ENCODE measurements around the gene HES2.
"Not testable (repeated sequence)": the region's sequence is repeated elsewhere in the genome, so short reads cannot be mapped to it uniquely, and the experiment has no call there.

HES2 gene

GRCh38 chr1:6444377-6444776 lies 24.7 kb upstream of the HES2 start:
- TF ChIP-seq, protein P1, sequence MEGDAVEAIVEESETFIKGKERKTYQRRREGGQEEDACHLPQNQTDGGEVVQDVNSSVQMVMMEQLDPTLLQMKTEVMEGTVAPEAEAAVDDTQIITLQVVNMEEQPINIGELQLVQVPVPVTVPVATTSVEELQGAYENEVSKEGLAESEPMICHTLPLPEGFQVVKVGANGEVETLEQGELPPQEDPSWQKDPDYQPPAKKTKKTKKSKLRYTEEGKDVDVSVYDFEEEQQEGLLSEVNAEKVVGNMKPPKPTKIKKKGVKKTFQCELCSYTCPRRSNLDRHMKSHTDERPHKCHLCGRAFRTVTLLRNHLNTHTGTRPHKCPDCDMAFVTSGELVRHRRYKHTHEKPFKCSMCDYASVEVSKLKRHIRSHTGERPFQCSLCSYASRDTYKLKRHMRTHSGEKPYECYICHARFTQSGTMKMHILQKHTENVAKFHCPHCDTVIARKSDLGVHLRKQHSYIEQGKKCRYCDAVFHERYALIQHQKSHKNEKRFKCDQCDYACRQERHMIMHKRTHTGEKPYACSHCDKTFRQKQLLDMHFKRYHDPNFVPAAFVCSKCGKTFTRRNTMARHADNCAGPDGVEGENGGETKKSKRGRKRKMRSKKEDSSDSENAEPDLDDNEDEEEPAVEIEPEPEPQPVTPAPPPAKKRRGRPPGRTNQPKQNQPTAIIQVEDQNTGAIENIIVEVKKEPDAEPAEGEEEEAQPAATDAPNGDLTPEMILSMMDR (conservative IDR thresholded peaks at IDR 0.05), result no peak
- H3K27ac ChIP-seq, result no peak overlapping the region

GRCh38 chr1:6443339-6444115 lies 23.8 kb upstream of the HES2 start:
- no peak overlapping the region for H3K27ac ChIP-seq

DNA sequence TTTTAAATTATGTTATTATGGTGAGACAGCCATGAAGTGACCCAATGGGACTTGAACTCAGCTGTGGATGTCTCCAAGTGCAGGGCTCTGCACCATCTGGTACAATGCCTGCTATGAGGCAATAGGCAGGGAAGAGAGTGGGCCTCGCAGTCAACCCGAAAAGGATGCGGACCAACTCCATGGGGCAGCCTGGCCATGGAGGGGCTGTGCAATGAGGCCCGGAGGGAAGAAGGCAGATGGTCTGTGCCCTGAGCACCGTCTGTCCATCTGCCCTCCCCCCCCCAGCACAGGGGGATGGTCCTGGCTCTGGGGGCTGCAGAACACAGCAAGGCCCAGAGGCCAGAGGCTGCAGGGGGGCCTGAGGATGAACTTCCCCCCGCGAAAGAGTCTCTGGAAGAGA lies 21.9 kb upstream of the HES2 start:
- H3K27ac ChIP-seq, result no peak overlapping the region
- TF ChIP-seq, protein P1 (conservative IDR thresholded peaks at IDR 0.05), result no peak

More at GRCh38 chr1:6443339-6444115, 23.8 kb upstream of the HES2 start:
- TF ChIP-seq, protein P1 (conservative IDR thresholded peaks at IDR 0.05), result no peak

DNA sequence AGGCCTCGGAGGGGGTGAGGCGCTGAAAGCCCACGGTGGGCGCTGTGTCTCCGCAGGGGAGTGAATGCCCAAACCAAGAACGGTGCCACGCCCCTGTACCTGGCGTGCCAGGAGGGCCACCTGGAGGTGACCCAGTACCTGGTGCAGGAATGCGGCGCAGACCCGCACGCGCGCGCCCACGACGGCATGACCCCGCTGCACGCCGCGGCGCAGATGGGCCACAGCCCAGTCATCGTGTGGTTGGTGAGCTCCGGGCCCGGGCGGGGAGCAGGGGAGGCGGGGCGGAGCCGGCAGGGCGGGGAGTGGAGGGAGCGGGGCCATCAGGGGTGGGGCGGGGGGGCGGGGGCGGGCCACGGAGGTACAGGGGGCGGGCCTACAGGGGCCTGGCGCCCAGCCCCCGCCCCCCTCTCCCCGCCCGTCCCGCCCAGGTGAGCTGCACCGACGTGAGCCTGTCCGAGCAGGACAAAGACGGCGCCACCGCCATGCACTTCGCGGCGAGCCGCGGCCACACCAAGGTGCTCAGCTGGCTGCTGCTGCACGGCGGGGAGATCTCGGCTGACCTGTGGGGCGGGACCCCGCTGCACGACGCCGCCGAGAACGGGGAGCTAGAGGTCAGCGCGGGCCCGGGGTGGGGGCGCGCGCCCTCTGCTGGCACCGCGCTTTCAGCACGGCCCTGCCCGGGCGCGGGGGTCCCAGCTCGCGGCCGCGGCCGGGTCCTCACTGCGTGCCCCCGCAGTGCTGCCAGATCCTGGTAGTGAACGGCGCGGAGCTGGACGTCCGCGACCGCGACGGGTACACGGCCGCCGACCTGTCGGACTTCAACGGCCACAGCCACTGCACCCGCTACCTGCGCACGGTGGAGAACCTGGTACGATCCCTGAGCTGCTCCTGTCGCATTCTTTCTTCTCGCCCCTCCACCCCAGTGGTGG lies 20.7 kb upstream of the HES2 start:
- H3K27ac ChIP-seq, result no peak overlapping the region
- TF ChIP-seq, protein P1 (conservative IDR thresholded peaks at IDR 0.05), result peak; percentile 24; the same call in 1 of the 2 replicates

DNA sequence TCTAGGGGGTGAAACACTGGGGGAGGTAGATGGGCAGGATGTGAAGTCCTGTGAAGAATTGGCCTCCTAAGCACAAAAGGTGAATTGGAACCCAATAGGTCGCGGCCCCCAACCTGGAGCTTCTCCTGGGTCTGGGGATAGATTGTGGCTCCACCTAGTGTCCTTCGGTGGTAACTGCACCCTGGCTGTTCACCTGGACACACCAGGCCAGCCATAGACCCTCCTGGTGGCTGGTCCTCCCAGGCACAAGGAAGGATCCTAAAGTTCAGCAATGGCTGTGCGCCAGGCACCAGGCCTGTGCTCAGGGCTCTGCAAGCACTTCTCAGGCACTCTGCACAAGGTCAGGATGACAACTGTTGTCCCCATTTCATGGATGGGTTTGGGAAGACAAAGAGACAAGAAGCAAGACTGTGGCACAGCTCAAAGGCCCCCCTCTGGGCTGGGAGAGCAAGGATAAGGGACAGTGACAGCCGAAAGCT lies 18.4 kb upstream of the HES2 start:
- H3K27ac ChIP-seq, result no peak overlapping the region
- TF ChIP-seq, protein P1 (conservative IDR thresholded peaks at IDR 0.05), result peak; percentile 97

DNA sequence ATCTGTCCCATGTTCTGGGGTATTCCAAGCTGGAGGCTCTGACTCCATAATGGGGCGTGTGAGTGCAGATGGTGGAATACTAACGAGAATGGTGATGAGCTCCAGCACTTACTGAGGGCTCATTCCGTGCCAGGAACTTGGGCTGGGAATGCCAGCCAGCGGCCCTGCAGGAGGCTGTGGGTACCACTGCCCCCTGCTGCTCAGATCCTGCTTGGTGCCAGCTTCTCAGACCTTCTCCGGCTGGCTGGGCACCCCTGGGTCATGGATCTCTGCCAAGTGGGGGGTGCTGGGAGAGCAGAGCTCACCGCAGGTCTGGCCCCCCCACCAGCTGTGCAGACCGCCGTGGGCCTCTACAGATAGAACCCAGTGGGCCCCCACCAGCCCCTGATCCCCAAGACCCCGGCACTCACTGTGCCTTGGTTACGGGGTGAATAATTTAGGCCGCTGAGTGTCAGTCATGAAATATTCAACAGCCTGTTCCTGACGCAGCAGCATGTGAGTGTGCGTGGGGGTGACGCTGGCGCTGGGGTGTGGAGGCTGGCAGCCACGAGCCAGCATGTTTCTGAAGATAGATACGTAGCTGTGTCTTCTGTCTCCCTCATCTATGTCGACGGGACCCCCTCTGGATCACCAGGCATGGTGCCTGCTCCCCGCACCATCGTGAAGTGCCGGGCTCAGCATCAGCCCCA lies 17.4 kb upstream of the HES2 start:
- TF ChIP-seq, protein P1 (conservative IDR thresholded peaks at IDR 0.05), result peak; percentile 62
- not testable (repeated sequence) for H3K27ac ChIP-seq

DNA sequence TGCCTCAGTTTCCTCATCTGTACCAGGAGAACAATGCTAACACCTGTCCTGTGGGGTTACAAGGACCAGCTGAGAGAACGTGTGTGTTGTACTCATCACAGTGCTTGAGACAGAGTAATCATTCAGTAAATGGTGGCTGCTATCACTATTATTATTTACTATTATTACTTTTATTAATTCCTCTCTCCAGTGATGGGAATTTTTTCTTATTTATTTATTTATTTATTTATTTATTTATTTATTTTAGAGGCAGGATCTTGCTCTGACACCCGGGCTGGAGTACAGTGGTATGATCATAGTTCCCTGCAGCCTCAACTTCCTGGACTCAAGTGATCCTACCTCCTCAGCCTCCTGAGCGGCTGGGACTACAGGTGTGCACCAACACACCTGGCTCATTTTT lies 16.6 kb upstream of the HES2 start:
- not testable (repeated sequence) for H3K27ac ChIP-seq

Data from VCaP (cell line).